AG09319 (cell line): ENCODE measurements around the gene ATP11A.
A peak's percentile ranks its signal among the peaks of the same experiment; 100 is the strongest.

Experiments
- DNase-seq: peaks from one replicate; pipeline ENCODE4 v3.0.0-alpha.2; 2010; ENCODE audit warnings: low read depth; ENCODE audit errors: extremely low read depth
- CTCF ChIP-seq: IDR thresholded peaks from 2 replicates; pipeline ENCODE4 v1.5.1; 2011; ENCODE audit warnings: low read depth, mild to moderate bottlenecking, inconsistent platforms, low read length, moderate library complexity

Gene ATP11A

GRCh38 chr13:112737294-112737693, 47.5 kb downstream of the ATP11A start:
- TF ChIP-seq CTCF: no peak
- DNase-seq: no peak

- DNase-seq: no peak
- TF ChIP-seq CTCF: no peak
Measured at GRCh38 chr13:112738606-112739005, 48.8 kb downstream of the ATP11A start.

GRCh38 chr13:112740502-112741131, 50.8 kb downstream of the ATP11A start:
- peak; percentile 82 for DNase-seq
- no peak for TF ChIP-seq CTCF

- no peak for TF ChIP-seq CTCF
- DNase-seq: no peak
Measured at GRCh38 chr13:112741185-112741755, 51.4 kb downstream of the ATP11A start.

GRCh38 chr13:112741835-112742570, 52.2 kb downstream of the ATP11A start:
- DNase-seq: no peak
- TF ChIP-seq CTCF: no peak

- no peak for DNase-seq
- no peak for TF ChIP-seq CTCF
Measured at GRCh38 chr13:112742583-112742982, 52.7 kb downstream of the ATP11A start.
